T-helper 2 cell treated with Interferon-gamma antibody and Interleukin-4, amounts not matched to agents 100 ng/mL and 5 ng/mL, for 36 hours (primary cell): ENCODE results near the gene MRPS10. TPM values are rescaled to one million over a fixed set of nuclear protein-coding genes. Genes with fewer than 3 reads are reported as not detected.

ENCODE experiments used
- total RNA-seq: library from RNA; stranded (reverse); gene quantifications from 2 replicates; pipeline ENCODE4 v1.2.3, GENCODE V29; 2022

The MRPS10 gene
- total RNA-seq, 1 donor from 2014 or later = 35.9 TPM

Other genes starting within 250 kb of the MRPS10 start
- gene TAF8, start 167.3 kb downstream of the MRPS10 start, total RNA-seq = 42.6 and 47.5 TPM in 2 replicates
- 0.05 TPM in 2 replicates for gene C6orf132, start 75.2 kb downstream of the MRPS10 start, total RNA-seq
- 0.11 TPM in 1 of 2 replicates, not detected in the other for gene GUCA1A, start 44.5 kb downstream of the MRPS10 start, total RNA-seq
- gene GUCA1B, start 22.9 kb downstream of the MRPS10 start, total RNA-seq = 1.3 and 1.6 TPM in 2 replicates
- 19.1 and 19.7 TPM in 2 replicates for gene TRERF1, start 234.1 kb upstream of the MRPS10 start, total RNA-seq